BJ (cell line): ENCODE measurements around the gene ZC4H2. TPM values are rescaled to one million over a fixed set of nuclear protein-coding genes. Genes with fewer than 3 reads are reported as not detected.
"Not testable (repeated sequence)": the region's sequence is repeated elsewhere in the genome, so short reads cannot be mapped to it uniquely, and the experiment has no call there.

Experiments used
- CTCF ChIA-PET: fragments of 350-600 bp; formaldehyde crosslinking; extraction: SDS; loops from one replicate; lab custom pipeline; 2021; ENCODE audit warnings: antibody characterized with exemption, inconsistent platforms; lab: Yijun Ruan, JAX
- POLR2A ChIA-PET: fragments of 300-600 bp; sonication (Branson Sonifier 250); formaldehyde crosslinking; extraction: SDS; loops from one replicate; lab custom pipeline; 2021; ENCODE audit warnings: antibody characterized with exemption; lab: Charles Lee
- DNase-seq: peaks from one replicate; pipeline ENCODE4 v3.0.0-alpha.2; 2011; ENCODE audit warnings: low read depth
- H3K27me3 ChIP-seq: 2 replicates; pipeline ENCODE4 v1.6.0; 2011; ENCODE audit warnings: low read length; ENCODE audit not compliant: control insufficient read depth, insufficient read depth
- H3K36me3 ChIP-seq: 2 replicates; pipeline ENCODE4 v1.5.1; 2011; ENCODE audit warnings: low read length; ENCODE audit not compliant: control insufficient read depth, insufficient read depth
- H3K4me3 ChIP-seq: 2 replicates; pipeline ENCODE4 v1.5.1; 2011; ENCODE audit warnings: low read depth, mild to moderate bottlenecking, control low read depth, low read length
- polyA minus RNA-seq: library from RNA; depleted of rRNA, polyadenylated mRNA; stranded (reverse); fragments of >200 nt; gene quantifications from 2 replicates; pipeline ENCODE4 v1.2.3, GENCODE V29; 2011; rRNA and poly(A)+ RNA removed
- polyA plus RNA-seq: library from polyadenylated mRNA; depleted of rRNA; stranded (reverse); fragments of >200 nt; gene quantifications from 2 replicates; pipeline ENCODE4 v1.2.3, GENCODE V29; 2011; rRNA removed
- TF ChIP-seq, protein P1 (sequence below): IDR thresholded peaks from 2 replicates; pipeline ENCODE4 v1.5.1; 2011; ENCODE audit warnings: low read depth, mild to moderate bottlenecking, control low read depth, inconsistent platforms, low read length, moderate library complexity; ENCODE audit not compliant: insufficient read depth

The ZC4H2 gene, protein sequence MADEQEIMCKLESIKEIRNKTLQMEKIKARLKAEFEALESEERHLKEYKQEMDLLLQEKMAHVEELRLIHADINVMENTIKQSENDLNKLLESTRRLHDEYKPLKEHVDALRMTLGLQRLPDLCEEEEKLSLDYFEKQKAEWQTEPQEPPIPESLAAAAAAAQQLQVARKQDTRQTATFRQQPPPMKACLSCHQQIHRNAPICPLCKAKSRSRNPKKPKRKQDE
- polyA plus RNA-seq, result 8.2 and 12.1 TPM in 2 replicates
- polyA minus RNA-seq, result 3.6 and 3.7 TPM in 2 replicates

DNA sequence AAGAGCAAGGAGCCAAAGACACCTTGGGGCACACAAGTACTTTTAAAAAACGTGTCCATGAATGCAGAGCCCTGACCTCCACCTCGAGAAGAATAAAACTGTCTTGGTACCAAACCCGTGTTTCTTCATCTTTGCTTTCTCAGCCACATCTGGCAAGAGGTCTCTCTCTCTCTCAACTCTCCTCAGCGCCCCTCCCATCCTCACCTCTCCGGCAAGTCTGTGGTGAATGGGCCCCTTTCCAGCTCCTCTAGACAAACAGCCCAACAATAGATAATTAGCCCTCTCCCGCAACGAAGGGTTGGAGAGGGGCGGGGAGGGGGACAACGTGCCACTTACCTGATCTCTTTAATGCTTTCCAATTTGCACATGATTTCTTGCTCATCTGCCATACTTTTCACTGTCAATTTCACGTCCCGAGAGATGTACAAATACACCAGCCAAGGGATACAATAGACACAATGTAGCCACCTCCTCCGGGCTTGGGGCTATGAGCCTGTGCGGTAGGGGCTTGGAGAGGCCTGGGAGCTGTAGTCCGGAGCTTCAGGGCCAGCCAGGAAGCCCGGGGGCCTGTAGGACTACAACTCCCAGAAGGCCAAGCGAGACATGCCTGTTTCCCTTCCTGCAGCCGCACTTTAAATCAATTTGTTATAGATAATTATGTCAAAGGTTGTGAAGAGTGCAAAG is at the start of gene ZC4H2:
Gene ZC4H2, minus strand, starts transcription at position 462 of the 684 bp plus-strand sequence. Its CDS starts 73 bp downstream, at position 389.
- peak within 1 kb of the TSS; percentile 58 for H3K4me3 ChIP-seq
- no peaks in the 10 kb centered on the region for H3K27me3 ChIP-seq
- POLR2A ChIA-PET, result no interaction called here
- peak; percentile 22 for DNase-seq
- H3K36me3 ChIP-seq, result no peaks in the 10 kb centered on the region
- CTCF ChIA-PET, result interaction anchor here (0.6 to 0.9 kb wide), 2 partner anchors 59 to 620 kb away, joined by 3 to 6 read pairs; partner anchors contain the start of gene ZC3H12B
- TF ChIP-seq, protein P1, sequence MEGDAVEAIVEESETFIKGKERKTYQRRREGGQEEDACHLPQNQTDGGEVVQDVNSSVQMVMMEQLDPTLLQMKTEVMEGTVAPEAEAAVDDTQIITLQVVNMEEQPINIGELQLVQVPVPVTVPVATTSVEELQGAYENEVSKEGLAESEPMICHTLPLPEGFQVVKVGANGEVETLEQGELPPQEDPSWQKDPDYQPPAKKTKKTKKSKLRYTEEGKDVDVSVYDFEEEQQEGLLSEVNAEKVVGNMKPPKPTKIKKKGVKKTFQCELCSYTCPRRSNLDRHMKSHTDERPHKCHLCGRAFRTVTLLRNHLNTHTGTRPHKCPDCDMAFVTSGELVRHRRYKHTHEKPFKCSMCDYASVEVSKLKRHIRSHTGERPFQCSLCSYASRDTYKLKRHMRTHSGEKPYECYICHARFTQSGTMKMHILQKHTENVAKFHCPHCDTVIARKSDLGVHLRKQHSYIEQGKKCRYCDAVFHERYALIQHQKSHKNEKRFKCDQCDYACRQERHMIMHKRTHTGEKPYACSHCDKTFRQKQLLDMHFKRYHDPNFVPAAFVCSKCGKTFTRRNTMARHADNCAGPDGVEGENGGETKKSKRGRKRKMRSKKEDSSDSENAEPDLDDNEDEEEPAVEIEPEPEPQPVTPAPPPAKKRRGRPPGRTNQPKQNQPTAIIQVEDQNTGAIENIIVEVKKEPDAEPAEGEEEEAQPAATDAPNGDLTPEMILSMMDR, result no peak

DNA sequence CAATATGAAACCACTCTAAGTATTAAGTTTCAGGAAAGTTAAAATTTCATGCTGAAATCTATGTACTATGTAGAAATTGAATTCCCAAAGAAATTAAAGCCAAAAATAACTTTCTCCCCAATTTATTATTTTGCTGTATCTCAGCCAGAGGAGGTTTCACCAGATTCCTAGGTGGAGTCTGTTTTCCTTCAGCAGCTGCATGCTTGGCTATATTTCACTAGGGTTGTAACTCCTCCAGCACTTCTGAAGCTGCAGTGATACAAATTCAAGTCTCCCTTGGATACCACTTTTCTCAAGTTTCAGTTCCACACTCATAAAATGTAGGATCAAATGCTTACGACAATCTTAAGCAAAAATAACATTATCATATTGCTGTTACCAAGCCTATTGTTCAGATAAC is 41.2 kb upstream of the ZC4H2 start:
- no peaks in the 10 kb centered on the region for H3K27me3 ChIP-seq
- ChIA-PET CTCF (no interaction called here), POLR2A (no interaction called here)
- no peak for DNase-seq
- H3K36me3 ChIP-seq, result no peaks in the 10 kb centered on the region
- H3K4me3 ChIP-seq, result no peak overlapping the region
- TF ChIP-seq, protein P1, result no peak

DNA sequence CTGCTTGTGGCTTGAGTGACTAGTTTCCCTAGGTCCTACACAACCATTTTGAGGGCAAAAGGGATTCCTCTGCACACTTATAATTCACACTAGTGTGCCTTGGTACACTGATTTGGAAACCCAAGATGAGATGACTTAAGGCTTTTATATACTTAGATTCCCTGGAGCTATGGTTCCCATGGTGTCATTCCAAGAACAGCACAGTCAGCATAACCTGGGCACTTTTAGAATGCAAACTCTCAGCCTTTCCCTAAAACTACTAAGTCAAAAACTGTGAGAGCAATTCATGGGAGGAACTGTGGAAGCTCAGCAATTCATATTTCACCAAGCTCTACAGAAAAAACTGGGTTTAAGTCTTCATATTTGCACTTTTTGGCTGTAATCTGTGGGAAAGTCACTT is 38.0 kb upstream of the ZC4H2 start:
- CTCF ChIA-PET, result no interaction called here
- POLR2A ChIA-PET, result no interaction called here

DNA sequence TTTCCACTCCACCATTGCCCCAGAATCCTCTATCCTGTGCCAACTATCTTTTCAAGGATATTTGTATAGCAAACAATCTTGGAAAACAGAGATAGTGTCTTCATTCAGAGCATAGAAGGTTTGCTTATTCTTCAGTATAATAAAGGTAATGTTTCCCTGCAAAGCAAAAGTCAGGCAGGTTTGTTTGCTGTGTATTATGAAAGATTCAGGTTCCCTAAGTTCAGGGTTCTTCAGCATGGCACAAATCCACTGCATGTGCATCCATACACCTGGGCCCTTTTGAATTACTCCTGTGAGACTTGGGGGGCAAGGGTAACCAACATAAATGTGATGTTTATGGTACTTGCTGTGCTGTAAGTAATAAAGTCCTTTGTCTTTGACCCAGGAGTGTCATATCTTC is 33.2 kb upstream of the ZC4H2 start:
- ChIA-PET POLR2A (no interaction called here), CTCF (no interaction called here)
- DNase-seq, result no peak
- Histone ChIP-seq H3K36me3 (no peaks in the 10 kb centered on the region), H3K27me3 (no peaks in the 10 kb centered on the region), H3K4me3 (no peak overlapping the region)
- TF ChIP-seq, protein P1, result no peak

More for the DNA sequence above, 38.0 kb upstream of the ZC4H2 start:
- no peaks in the 10 kb centered on the region for H3K36me3 ChIP-seq
- TF ChIP-seq, protein P1, result no peak
- no peak for DNase-seq
- no peak overlapping the region for H3K4me3 ChIP-seq
- no peaks in the 10 kb centered on the region for H3K27me3 ChIP-seq

DNA sequence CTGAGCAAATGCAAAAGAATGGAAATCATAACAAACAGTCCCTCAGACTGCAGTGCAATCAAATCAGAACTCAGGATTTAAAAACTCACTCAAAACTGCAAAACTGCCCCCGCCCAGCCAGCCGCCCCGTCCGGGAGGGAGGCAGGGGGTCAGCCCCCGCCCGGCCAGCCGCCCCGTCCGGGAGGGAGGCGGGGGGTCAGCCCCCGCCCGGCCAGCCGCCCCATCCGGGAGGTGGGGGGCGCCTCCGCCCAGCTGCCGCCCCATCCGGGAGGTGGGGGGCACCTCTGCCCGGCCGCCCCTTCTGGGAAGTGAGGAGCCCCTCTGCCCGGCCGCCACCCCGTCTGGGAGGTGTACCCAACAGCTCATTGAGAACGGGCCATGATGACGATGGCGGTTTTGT is 26.0 kb upstream of the ZC4H2 start:
- H3K36me3 ChIP-seq, POLR2A ChIA-PET, H3K27me3 ChIP-seq, CTCF ChIA-PET, DNase-seq, H3K4me3 ChIP-seq: not testable (repeated sequence)
